Parietal lobe (tissue), 1 donor: ENCODE data around the gene STX16. TPM values are rescaled to one million over a fixed set of nuclear protein-coding genes. Genes with fewer than 3 reads are reported as not detected.

Experiments
- total RNA-seq: library from RNA; depleted of rRNA; stranded (reverse); fragments of >200 nt; gene quantifications from one replicate; pipeline ENCODE4 v1.2.3, GENCODE V29; 2014

STX16 gene, protein sequence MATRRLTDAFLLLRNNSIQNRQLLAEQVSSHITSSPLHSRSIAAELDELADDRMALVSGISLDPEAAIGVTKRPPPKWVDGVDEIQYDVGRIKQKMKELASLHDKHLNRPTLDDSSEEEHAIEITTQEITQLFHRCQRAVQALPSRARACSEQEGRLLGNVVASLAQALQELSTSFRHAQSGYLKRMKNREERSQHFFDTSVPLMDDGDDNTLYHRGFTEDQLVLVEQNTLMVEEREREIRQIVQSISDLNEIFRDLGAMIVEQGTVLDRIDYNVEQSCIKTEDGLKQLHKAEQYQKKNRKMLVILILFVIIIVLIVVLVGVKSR
- total RNA-seq: 94.8 TPM

DNA sequence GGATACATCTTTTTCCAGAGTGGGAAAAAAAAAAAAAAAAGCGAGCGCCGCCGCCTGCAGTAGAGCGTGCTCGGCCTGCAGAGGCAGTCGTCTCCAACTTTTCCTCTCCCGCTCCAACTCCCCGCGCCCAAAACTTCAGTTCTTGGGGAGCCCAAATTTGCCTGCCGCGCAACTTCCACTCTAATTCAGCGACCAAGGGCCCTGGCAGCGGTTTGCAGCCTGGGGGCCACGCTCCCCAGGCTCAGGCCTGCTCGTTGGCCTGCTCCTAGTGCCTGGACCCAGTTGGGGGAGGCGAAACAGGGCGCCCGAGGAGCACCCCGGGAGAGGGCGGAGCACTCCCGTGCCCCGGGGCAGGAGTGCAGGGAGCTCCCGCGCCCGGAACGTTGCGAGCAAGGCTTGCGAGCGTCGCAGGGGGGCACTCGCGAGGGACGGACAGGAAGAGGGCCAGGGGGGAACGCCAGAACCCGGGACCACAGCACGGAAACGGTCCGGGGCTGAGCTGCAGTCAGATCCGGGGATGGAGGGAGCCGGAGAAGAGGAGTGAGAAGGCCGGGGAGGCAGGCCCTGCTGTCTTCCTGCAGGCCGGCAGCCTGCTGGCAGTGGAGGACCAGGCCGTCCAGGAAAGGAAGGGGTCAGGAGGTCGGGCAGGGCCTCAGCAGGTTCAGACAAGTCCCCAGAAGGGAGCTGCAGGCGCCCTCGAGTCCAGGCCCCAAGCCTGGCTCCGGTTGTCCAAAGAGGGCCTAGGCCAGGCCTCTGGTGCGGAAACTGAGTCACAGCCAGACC lies at the start of gene STX16:
STX16 (plus strand) TSS at position 508 of the 783 bp plus-strand sequence. CDS start 724 bp downstream, outside the sequence.

DNA sequence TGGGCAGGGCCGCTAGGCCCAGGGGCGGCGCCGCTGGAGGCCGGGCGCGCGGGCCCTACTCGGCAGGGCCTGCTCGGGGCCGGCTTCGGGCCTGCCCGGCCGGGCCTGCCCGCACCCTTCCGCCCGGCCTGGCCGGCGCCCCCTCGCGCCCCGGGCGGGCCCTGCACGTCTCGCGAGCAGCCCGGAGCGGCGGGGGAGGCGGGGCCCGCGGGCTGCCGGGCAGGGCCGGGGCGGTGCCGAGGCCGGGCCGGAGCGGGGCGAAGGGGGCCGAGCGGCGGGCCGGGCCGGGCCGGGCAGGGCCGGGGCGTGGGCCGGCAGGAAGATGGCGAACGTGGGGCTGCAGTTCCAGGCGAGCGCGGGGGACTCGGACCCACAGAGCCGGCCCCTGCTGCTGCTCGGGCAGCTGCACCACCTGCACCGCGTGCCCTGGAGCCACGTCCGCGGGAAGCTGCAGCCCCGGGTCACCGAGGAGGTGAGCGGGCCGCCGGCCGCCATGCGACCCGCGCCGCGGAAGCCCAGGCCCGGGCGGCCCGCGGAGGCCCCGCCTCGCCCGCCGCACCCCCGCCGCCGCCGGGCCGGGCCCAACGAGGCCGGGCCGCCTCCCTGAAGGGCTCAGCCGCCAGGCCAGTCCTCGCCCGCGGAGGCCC lies 41.6 kb downstream of the STX16 start, which contains the start of gene NPEPL1:
NPEPL1 (plus strand) TSS at position 222 of the 647 bp plus-strand sequence; CDS start at position 323, 101 bp downstream.

Other genes with a start within 250 kb of the STX16 start
- not detected for gene APCDD1L, start 135.9 kb upstream of the STX16 start, total RNA-seq
- 28.2 TPM for gene NPEPL1, start 41.5 kb downstream of the STX16 start, total RNA-seq
- gene GNAS-AS1, start 199.6 kb downstream of the STX16 start, total RNA-seq: 2.5 TPM
- 647 TPM for gene GNAS, start 201.4 kb downstream of the STX16 start, total RNA-seq